ENCODE results near the gene ZNF212.

The ZNF212 gene

DNA sequence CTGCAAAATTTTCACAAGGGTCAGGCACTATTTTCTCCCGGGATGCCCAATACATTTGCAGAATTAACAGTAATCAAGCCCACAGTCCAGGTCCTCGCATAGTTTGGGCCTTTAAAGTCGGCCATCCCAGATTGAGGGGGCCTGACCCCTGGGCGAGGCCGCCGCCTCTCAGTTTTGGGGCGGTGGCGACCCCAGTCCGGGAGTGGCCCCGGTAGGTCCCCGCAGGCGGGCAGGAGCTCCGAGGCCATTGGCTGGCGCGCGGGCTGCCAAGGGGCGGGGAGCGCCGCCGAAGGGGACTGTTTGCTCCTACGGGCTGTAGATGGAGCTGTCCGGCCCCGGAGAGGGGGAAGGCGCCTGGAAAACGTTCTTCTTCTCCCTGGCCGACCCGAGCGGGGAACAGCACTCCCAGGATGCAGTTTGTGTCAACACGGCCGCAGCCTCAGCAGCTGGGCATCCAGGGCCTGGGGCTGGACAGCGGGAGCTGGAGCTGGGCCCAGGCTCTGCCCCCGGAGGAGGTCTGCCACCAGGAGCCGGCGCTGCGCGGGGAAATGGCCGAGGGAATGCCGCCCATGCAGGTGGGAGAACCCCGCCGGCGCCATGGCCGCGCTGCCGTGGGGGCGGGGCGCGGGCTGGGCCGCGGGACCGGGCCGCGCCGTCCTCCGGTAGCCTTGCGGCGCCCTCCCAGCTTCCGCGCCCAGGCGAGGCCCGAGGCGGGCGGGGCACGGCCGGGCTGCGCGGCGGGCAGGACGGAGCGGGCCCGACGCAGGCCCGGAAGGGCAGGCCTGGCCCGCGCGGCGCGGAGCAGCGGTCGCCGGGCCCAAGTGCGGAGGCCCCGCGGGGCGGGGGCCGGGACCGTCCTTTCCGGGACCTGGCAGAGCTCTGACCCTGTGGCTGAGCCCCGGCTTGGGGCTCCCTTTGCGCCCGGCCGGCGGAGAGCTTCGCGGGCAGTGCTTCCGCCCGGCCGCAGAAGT is 44.0 kb upstream of the ZNF212 start, which contains the start of gene ZNF282 (continued):
- TF ChIP-seq, protein P1, sequence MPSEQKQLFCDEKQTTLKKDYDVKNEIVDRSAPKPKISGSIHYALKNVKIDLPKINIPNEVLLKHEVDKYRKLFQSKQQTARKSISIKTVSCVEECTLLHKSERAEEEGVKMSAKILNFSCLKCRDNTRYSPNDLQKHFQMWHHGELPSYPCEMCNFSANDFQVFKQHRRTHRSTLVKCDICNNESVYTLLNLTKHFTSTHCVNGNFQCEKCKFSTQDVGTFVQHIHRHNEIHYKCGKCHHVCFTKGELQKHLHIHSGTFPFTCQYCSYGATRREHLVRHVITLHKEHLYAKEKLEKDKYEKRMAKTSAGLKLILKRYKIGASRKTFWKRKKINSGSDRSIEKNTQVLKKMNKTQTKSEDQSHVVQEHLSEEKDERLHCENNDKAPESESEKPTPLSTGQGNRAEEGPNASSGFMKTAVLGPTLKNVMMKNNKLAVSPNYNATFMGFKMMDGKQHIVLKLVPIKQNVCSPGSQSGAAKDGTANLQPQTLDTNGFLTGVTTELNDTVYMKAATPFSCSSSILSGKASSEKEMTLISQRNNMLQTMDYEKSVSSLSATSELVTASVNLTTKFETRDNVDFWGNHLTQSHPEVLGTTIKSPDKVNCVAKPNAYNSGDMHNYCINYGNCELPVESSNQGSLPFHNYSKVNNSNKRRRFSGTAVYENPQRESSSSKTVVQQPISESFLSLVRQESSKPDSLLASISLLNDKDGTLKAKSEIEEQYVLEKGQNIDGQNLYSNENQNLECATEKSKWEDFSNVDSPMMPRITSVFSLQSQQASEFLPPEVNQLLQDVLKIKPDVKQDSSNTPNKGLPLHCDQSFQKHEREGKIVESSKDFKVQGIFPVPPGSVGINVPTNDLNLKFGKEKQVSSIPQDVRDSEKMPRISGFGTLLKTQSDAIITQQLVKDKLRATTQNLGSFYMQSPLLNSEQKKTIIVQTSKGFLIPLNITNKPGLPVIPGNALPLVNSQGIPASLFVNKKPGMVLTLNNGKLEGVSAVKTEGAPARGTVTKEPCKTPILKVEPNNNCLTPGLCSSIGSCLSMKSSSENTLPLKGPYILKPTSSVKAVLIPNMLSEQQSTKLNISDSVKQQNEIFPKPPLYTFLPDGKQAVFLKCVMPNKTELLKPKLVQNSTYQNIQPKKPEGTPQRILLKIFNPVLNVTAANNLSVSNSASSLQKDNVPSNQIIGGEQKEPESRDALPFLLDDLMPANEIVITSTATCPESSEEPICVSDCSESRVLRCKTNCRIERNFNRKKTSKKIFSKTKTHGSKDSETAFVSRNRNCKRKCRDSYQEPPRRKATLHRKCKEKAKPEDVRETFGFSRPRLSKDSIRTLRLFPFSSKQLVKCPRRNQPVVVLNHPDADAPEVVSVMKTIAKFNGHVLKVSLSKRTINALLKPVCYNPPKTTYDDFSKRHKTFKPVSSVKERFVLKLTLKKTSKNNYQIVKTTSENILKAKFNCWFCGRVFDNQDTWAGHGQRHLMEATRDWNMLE (tag by site-specific recombination; conservative IDR thresholded peaks at IDR 0.05; ENCODE audit: low read depth) = no peak
- TF ChIP-seq SP2 (tag by site-specific recombination; IDR thresholded peaks at IDR 0.05) (peak; percentile 87), ZNF23 (tag by site-specific recombination; IDR thresholded peaks at IDR 0.05; ENCODE audit: borderline replicate concordance) (no peak), PRDM10 (tag by site-specific recombination; IDR thresholded peaks at IDR 0.05) (peak; percentile 86), BCL11A (tag by site-specific recombination; IDR thresholded peaks at IDR 0.05; ENCODE audit: low read depth) (no peak), ZNF514 (tag by site-specific recombination; IDR thresholded peaks at IDR 0.05) (no peak), ZNF394 (tag by site-specific recombination; IDR thresholded peaks at IDR 0.05; ENCODE audit: borderline replicate concordance) (peak; percentile 52; the same call in 1 of the 2 replicates), ZNF549 (tag by site-specific recombination; IDR thresholded peaks at IDR 0.05) (no peak), ZNF585B (tag by site-specific recombination; IDR thresholded peaks at IDR 0.05) (no peak), SCRT1 (tag by site-specific recombination; IDR thresholded peaks at IDR 0.05; ENCODE audit: borderline replicate concordance) (no peak), ZNF701 (tag by site-specific recombination; IDR thresholded peaks at IDR 0.05) (0 out of 2 replicates have a peak, but pooled peaks have one; percentile 20), ZNF324 (tag by site-specific recombination; IDR thresholded peaks at IDR 0.05) (peak; percentile 89), ZNF169 (tag by site-specific recombination; IDR thresholded peaks at IDR 0.05) (no peak), ZNF133 (tag by site-specific recombination; IDR thresholded peaks at IDR 0.05) (no peak), ZNF791 (tag by site-specific recombination; IDR thresholded peaks at IDR 0.05) (no peak), ZNF138 (tag by site-specific recombination; IDR thresholded peaks at IDR 0.05; ENCODE audit: borderline replicate concordance) (no peak), ZBTB1 (tag by site-specific recombination; IDR thresholded peaks at IDR 0.05) (no peak), ZNF768 (tag by site-specific recombination; IDR thresholded peaks at IDR 0.05) (no peak), ZEB2 (tag by site-specific recombination; IDR thresholded peaks at IDR 0.05) (peak; percentile 81), PBX3 (CRISPR knock-in tag; IDR thresholded peaks at IDR 0.05) (no peak), YY2 (tag by site-specific recombination; IDR thresholded peaks at IDR 0.05) (peak; percentile 85)
- TF ChIP-seq, protein P2, sequence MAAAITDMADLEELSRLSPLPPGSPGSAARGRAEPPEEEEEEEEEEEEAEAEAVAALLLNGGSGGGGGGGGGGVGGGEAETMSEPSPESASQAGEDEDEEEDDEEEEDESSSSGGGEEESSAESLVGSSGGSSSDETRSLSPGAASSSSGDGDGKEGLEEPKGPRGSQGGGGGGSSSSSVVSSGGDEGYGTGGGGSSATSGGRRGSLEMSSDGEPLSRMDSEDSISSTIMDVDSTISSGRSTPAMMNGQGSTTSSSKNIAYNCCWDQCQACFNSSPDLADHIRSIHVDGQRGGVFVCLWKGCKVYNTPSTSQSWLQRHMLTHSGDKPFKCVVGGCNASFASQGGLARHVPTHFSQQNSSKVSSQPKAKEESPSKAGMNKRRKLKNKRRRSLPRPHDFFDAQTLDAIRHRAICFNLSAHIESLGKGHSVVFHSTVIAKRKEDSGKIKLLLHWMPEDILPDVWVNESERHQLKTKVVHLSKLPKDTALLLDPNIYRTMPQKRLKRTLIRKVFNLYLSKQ (tag by site-specific recombination; IDR thresholded peaks at IDR 0.05; ENCODE audit: borderline replicate concordance) = no peak
- TF ChIP-seq, protein P3, sequence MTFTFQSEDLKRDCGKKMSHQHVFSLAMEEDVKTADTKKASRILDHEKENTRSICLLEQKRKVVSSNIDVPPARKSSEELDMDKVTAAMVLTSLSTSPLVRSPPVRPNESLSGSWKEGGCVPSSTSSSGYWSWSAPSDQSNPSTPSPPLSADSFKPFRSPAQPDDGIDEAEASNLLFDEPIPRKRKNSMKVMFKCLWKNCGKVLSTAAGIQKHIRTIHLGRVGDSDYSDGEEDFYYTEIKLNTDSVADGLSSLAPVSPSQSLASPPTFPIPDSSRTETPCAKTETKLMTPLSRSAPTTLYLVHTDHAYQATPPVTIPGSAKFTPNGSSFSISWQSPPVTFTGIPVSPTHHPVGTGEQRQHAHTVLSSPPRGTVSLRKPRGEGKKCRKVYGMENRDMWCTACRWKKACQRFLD (tag by site-specific recombination; IDR thresholded peaks at IDR 0.05) = no peak
- TF ChIP-seq, protein P4, sequence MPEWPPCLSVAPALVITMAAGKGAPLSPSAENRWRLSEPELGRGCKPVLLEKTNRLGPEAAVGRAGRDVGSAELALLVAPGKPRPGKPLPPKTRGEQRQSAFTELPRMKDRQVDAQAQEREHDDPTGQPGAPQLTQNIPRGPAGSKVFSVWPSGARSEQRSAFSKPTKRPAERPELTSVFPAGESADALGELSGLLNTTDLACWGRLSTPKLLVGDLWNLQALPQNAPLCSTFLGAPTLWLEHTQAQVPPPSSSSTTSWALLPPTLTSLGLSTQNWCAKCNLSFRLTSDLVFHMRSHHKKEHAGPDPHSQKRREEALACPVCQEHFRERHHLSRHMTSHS (tag by site-specific recombination; IDR thresholded peaks at IDR 0.05) = no peak

All from HEK293 (cell line).